HG03135 (cell line): ENCODE data around the gene ZBTB3.
"Not testable (repeated sequence)": the region's sequence is repeated elsewhere in the genome, so short reads cannot be mapped to it uniquely, and the experiment has no call there.

Source experiments
- ATAC-seq: cut with Tn5 transposase; IDR thresholded peaks from one replicate; pipeline ENCODE4 v1.9.1; 2021; ENCODE audit warnings: mild to moderate bottlenecking, moderate library complexity; ENCODE audit not compliant: unreplicated experiment

The ZBTB3 gene

GRCh38 chr11:62753736-62754603 is at the start of gene ZBTB3:
Gene ZBTB3, minus strand, starts transcription at chr11:62754160. Its CDS starts 496 bp downstream, at chr11:62753664.
- peak; percentile 94 for ATAC-seq

- ATAC-seq: no peak
These were observed 47.1 kb upstream of the ZBTB3 start for GRCh38 chr11:62801071-62801470.

GRCh38 chr11:62799486-62799885 is 45.5 kb upstream of the ZBTB3 start:
- ATAC-seq: no peak

GRCh38 chr11:62796281-62796680 is 42.3 kb upstream of the ZBTB3 start:
- ATAC-seq: no peak

GRCh38 chr11:62794201-62794775 is 40.3 kb upstream of the ZBTB3 start:
- ATAC-seq: no peak

- no peak for ATAC-seq
These were observed 38.2 kb upstream of the ZBTB3 start for GRCh38 chr11:62792202-62792575.

GRCh38 chr11:62791501-62792201 is 37.7 kb upstream of the ZBTB3 start, which contains the start of gene TMEM223:
Gene TMEM223, minus strand, starts transcription at chr11:62792006. Its CDS starts 12 bp downstream, at chr11:62791994.
- ATAC-seq: peak; percentile 55

GRCh38 chr11:62789576-62789975 is 35.6 kb upstream of the ZBTB3 start:
- no peak for ATAC-seq

GRCh38 chr11:62788991-62789390 is 35.0 kb upstream of the ZBTB3 start:
- no peak for ATAC-seq

GRCh38 chr11:62787005-62787759 is 33.2 kb upstream of the ZBTB3 start, which contains the start of gene TMEM179B:
Gene TMEM179B, plus strand, starts transcription at chr11:62787402. Its CDS starts 30 bp downstream, at chr11:62787432.
- peak; percentile 64 for ATAC-seq

- peak; percentile 70 for ATAC-seq
These were observed 32.5 kb upstream of the ZBTB3 start for GRCh38 chr11:62786318-62787004.

- no peak for ATAC-seq
These were observed 28.8 kb upstream of the ZBTB3 start for GRCh38 chr11:62782753-62783152.

- ATAC-seq: no peak
These were observed 24.5 kb upstream of the ZBTB3 start for GRCh38 chr11:62778441-62778840.

GRCh38 chr11:62777389-62777788 is 23.4 kb upstream of the ZBTB3 start:
- no peak for ATAC-seq

GRCh38 chr11:62775646-62776045 is 21.7 kb upstream of the ZBTB3 start:
- no peak for ATAC-seq

- ATAC-seq: no peak
These were observed 20.4 kb upstream of the ZBTB3 start for GRCh38 chr11:62774407-62774806.

GRCh38 chr11:62771144-62772021 is 17.4 kb upstream of the ZBTB3 start, which contains the start of gene TAF6L:
Gene TAF6L, plus strand, starts transcription at chr11:62771396. Its CDS starts 4,388 bp downstream, at chr11:62775784.
- peak; percentile 74 for ATAC-seq

GRCh38 chr11:62770778-62771143 is 16.8 kb upstream of the ZBTB3 start:
- ATAC-seq: peak; percentile 13

GRCh38 chr11:62760867-62761227 is 6.9 kb upstream of the ZBTB3 start:
- not testable (repeated sequence) for ATAC-seq
